HCT116 (cell line): Measurements from ENCODE around the gene ZNF212. TPM values are rescaled to one million over a fixed set of nuclear protein-coding genes. Genes with fewer than 3 reads are reported as not detected.
"Not testable (repeated sequence)": the region's sequence is repeated elsewhere in the genome, so short reads cannot be mapped to it uniquely, and the experiment has no call there.

Experiments used
- ATAC-seq: fragments of 200-7000 bp; cut with Tn5 transposase; 2 replicates; pipeline ENCODE4 v1.9.1; 2020; ENCODE audit warnings: mild to moderate bottlenecking, moderate library complexity
- BruUV-seq: library from RNA; stranded (reverse); fragments of 400-500 nt; replicated peaks from 2 replicates; lab custom pipeline; 2021; lab: Mats Ljungman, UMichigan
- CTCF ChIA-PET: fragments of 300-600 bp; sonication (Branson Sonifier 250); formaldehyde crosslinking; loops from one replicate; lab custom pipeline; 2021; ENCODE audit warnings: antibody characterized with exemption; lab: Charles Lee
- POLR2A ChIA-PET: fragments of 300-600, 350-600 bp; sonication (Branson Sonifier 250); formaldehyde crosslinking; loops from one replicate; lab custom pipeline; 2021; ENCODE audit warnings: antibody characterized with exemption; lab: Charles Lee
- RAD21 ChIA-PET, 2 experiments: fragments of 300-600 bp; sonication (Branson Sonifier 250); formaldehyde crosslinking; loops; one replicate each; lab custom pipeline; 2023; ENCODE audit warnings: low total read pairs in 2 of 2; ENCODE audit not compliant: uncharacterized antibody in 2 of 2, unreplicated experiment in 2 of 2, low non-redundant PET in 1 of 2; lab: Charles Lee
- DNase-seq: peaks from one replicate; pipeline ENCODE4 v3.0.0-alpha.2; 2010; ENCODE audit warnings: low read depth, low spot score
- H2AFZ ChIP-seq: fragments of 200-600 bp; shearing (Covaris generic), sonication (generic); 2 replicates; pipeline ENCODE4 v1.6.1; 2017; ENCODE audit warnings: low read depth, mixed run types, mixed read lengths, antibody characterized with exemption, low read length; ENCODE audit not compliant: poor library complexity, severe bottlenecking
- H3K27ac ChIP-seq: 2 replicates; pipeline ENCODE4 v1.5.1; 2012; ENCODE audit warnings: low read depth, low read length
- H3K27me3 ChIP-seq: fragments of 200-600 bp; sonication (generic); 2 replicates; pipeline ENCODE4 v1.6.1; 2016; ENCODE audit warnings: mixed run types, low read length, mixed read lengths; ENCODE audit not compliant: insufficient read depth
- H3K36me3 ChIP-seq, 2 experiments: fragments of 200-500 bp in 1 of 2; fragments of 200-600 bp in 1 of 2; sonication (Bioruptor generic) in 1 of 2; sonication (generic) in 1 of 2; 2 replicates each; pipeline versions ENCODE4 v1.5.1 to v1.6.1; 2014 to 2016; ENCODE audit warnings: low read length in 2 of 2, inconsistent platforms in 1 of 2, mixed read lengths in 1 of 2, mixed run types in 1 of 2; ENCODE audit not compliant: insufficient read depth in 2 of 2, control insufficient read depth in 1 of 2
- H3K4me1 ChIP-seq, 2 experiments: fragments of 200-600 bp in 1 of 2; sonication (generic) in 1 of 2; 2 replicates each; pipeline versions ENCODE4 v1.5.1 to v1.6.1; 2012 to 2017; ENCODE audit warnings: low read length in 2 of 2, inconsistent platforms in 1 of 2, mild to moderate bottlenecking in 1 of 2, mixed read lengths in 1 of 2, mixed run types in 1 of 2, moderate library complexity in 1 of 2; ENCODE audit not compliant: insufficient read depth in 2 of 2, control insufficient read depth in 1 of 2
- H3K4me2 ChIP-seq: fragments of 200-600 bp; sonication (generic); 2 replicates; pipeline ENCODE4 v1.6.1; 2017; ENCODE audit warnings: mixed run types, low read length, mixed read lengths
- H3K4me3 ChIP-seq, 2 experiments: fragments of 200-600 bp in 1 of 2; sonication (generic) in 1 of 2; replicated peaks in 1 of 2; 2 replicates each; pipeline ENCODE4 v1.5.1; 2011 to 2016; ENCODE audit warnings: low read length in 2 of 2, control low read depth in 1 of 2, low read depth in 1 of 2, mild to moderate bottlenecking in 1 of 2, mixed read lengths in 1 of 2, mixed run types in 1 of 2
- H3K79me2 ChIP-seq: fragments of 200-600 bp; sonication (generic); 2 replicates; pipeline ENCODE4 v1.6.1; 2017; ENCODE audit warnings: mild to moderate bottlenecking, mixed run types, low read length, moderate library complexity, mixed read lengths; ENCODE audit not compliant: insufficient read depth
- H3K9ac ChIP-seq: fragments of 200-600 bp; sonication (generic); 2 replicates; pipeline ENCODE4 v1.6.1; 2016; ENCODE audit warnings: low read length, mixed read lengths
- H3K9me2 ChIP-seq: fragments of 200-600 bp; sonication (generic), shearing (Covaris generic); 2 replicates; pipeline ENCODE4 v1.6.1; 2017; ENCODE audit warnings: mixed run types, mild to moderate bottlenecking, moderate library complexity; ENCODE audit not compliant: insufficient read depth
- H3K9me3 ChIP-seq, 2 experiments: fragments of 200-500 bp in 1 of 2; fragments of 200-600 bp in 1 of 2; sonication (Bioruptor generic) in 1 of 2; sonication (generic) in 1 of 2; 2 replicates each; pipeline ENCODE4 v1.6.1; 2014 to 2017; ENCODE audit warnings: low read length in 2 of 2, mixed read lengths in 2 of 2, inconsistent platforms in 1 of 2, low read depth in 1 of 2, mild to moderate bottlenecking in 1 of 2, mixed run types in 1 of 2, moderate library complexity in 1 of 2; ENCODE audit not compliant: control insufficient read depth in 1 of 2, insufficient read depth in 1 of 2
- H4K20me1 ChIP-seq: fragments of 200-600 bp; sonication (generic), shearing (Covaris generic); 2 replicates; pipeline ENCODE4 v1.6.1; 2017; ENCODE audit warnings: mixed run types, mild to moderate bottlenecking, moderate library complexity; ENCODE audit not compliant: insufficient read depth
- CBX3 ChIP-seq: IDR thresholded peaks from 2 replicates; pipeline ENCODE4 v1.6.1; 2012; ENCODE audit warnings: low read depth
- CEBPB ChIP-seq: IDR thresholded peaks from 2 replicates; pipeline ENCODE4 v1.6.1; 2012; ENCODE audit warnings: low read depth
- intact Hi-C: fragments of 100-400 bp; cut with micrococcal nuclease; formaldehyde crosslinking; loops from 2 replicates; pipeline ENCODE4 v1.10.0; 2022
- total RNA-seq: library from RNA; stranded (reverse); gene quantifications from one replicate; pipeline ENCODE4 v1.2.1, GENCODE V29; 2021; ENCODE audit not compliant: unreplicated experiment

ZNF212 gene
- total RNA-seq, 1 experiment from 2014 or later = 13.7 TPM

GRCh38 chr7:149248777-149249176, 9.3 kb downstream of the ZNF212 start:
- H3K27me3 ChIP-seq = no peaks in the 10 kb centered on the region
- H3K27ac ChIP-seq = no peak overlapping the region
- no peak overlapping the region for H3K9ac ChIP-seq
- no peaks in the 10 kb centered on the region for H3K9me2 ChIP-seq
- ATAC-seq = no peak
- H2AFZ ChIP-seq = no peak overlapping the region
- no peaks in the 10 kb centered on the region for H3K4me1 ChIP-seq
- H3K36me3 ChIP-seq = peaks cover 15 to 25% of the 10 kb centered on the region in 2 experiments; a peak in 3 of 4 replicates
- ChIA-PET POLR2A (no interaction called here), CTCF (no interaction called here), RAD21 (no interaction called here)
- H3K4me3 ChIP-seq = no peak overlapping the region
- intact Hi-C loops = no loop called here
- no peak for DNase-seq
- no peaks in the 10 kb centered on the region for H3K9me3 ChIP-seq
- TF ChIP-seq CBX3 (no peak), CEBPB (no peak)
- no peak overlapping the region for H3K4me2 ChIP-seq
- BruUV-seq = no TSS peak
- H4K20me1 ChIP-seq = no peaks in the 10 kb centered on the region
- peaks cover 34% of the 10 kb centered on the region for H3K79me2 ChIP-seq

GRCh38 chr7:149250151-149250550, 10.7 kb downstream of the ZNF212 start:
- H4K20me1 ChIP-seq, H3K4me1 ChIP-seq, POLR2A ChIA-PET, intact Hi-C loops, H3K4me3 ChIP-seq, ATAC-seq, RAD21 ChIA-PET, H3K4me2 ChIP-seq, DNase-seq, H3K9me2 ChIP-seq, H3K27ac ChIP-seq, H3K27me3 ChIP-seq, CTCF ChIA-PET, H2AFZ ChIP-seq, H3K9me3 ChIP-seq, H3K9ac ChIP-seq, BruUV-seq: not testable (repeated sequence)
- peaks cover 21 to 31% of the 10 kb centered on the region in 2 experiments; a peak in 3 of 4 replicates for H3K36me3 ChIP-seq
- H3K79me2 ChIP-seq = peaks cover 28% of the 10 kb centered on the region; the same call in 1 of the 2 replicates

GRCh38 chr7:149251518-149251917, 12.1 kb downstream of the ZNF212 start:
- H2AFZ ChIP-seq, DNase-seq, RAD21 ChIA-PET, ATAC-seq, H3K9ac ChIP-seq, POLR2A ChIA-PET, H3K27ac ChIP-seq, H3K27me3 ChIP-seq, H3K9me3 ChIP-seq, intact Hi-C loops, H3K4me3 ChIP-seq, BruUV-seq, H3K4me1 ChIP-seq, H4K20me1 ChIP-seq, H3K4me2 ChIP-seq, H3K9me2 ChIP-seq: not testable (repeated sequence)
- peaks cover 22 to 31% of the 10 kb centered on the region in 2 experiments; a peak in 3 of 4 replicates for H3K36me3 ChIP-seq
- peaks cover 18% of the 10 kb centered on the region; the same call in 1 of the 2 replicates for H3K79me2 ChIP-seq
- CTCF ChIA-PET = interaction anchor here (1.8 kb wide), 1 partner anchor 10 kb away, joined by 3 read pairs; no protein-coding TSS in a partner anchor
